HG03280 (cell line): ENCODE measurements around the gene SKIC8.

Experiments used
- ATAC-seq: cut with Tn5 transposase; IDR thresholded peaks from one replicate; pipeline ENCODE4 v1.9.1; 2021; ENCODE audit warnings: mild to moderate bottlenecking, moderate library complexity; ENCODE audit not compliant: unreplicated experiment

Gene SKIC8

GRCh38 chr15:78292219-78292618 lies 7.2 kb downstream of the SKIC8 start:
- no peak for ATAC-seq

- no peak for ATAC-seq
These were observed 7.7 kb downstream of the SKIC8 start for GRCh38 chr15:78291698-78292097.

GRCh38 chr15:78291052-78291451 lies 8.4 kb downstream of the SKIC8 start:
- no peak for ATAC-seq

- ATAC-seq: no peak
These were observed 9.2 kb downstream of the SKIC8 start for GRCh38 chr15:78290222-78290621.

GRCh38 chr15:78284758-78285157 lies 14.7 kb downstream of the SKIC8 start:
- no peak for ATAC-seq

- no peak for ATAC-seq
These were observed 17.1 kb downstream of the SKIC8 start for GRCh38 chr15:78282324-78282723.

GRCh38 chr15:78280319-78281072 lies 18.9 kb downstream of the SKIC8 start:
- ATAC-seq: no peak

GRCh38 chr15:78276064-78276943 lies 23.1 kb downstream of the SKIC8 start:
- ATAC-seq: no peak

GRCh38 chr15:78274994-78275393 lies 24.4 kb downstream of the SKIC8 start:
- no peak for ATAC-seq

- no peak for ATAC-seq
These were observed 26.6 kb downstream of the SKIC8 start for GRCh38 chr15:78272776-78273175.

- ATAC-seq: no peak
These were observed 27.1 kb downstream of the SKIC8 start for GRCh38 chr15:78272316-78272715.

GRCh38 chr15:78266806-78267205 lies 32.6 kb downstream of the SKIC8 start:
- ATAC-seq: no peak

GRCh38 chr15:78266229-78266628 lies 33.2 kb downstream of the SKIC8 start:
- ATAC-seq: no peak

GRCh38 chr15:78265752-78266224 lies 33.6 kb downstream of the SKIC8 start:
- no peak for ATAC-seq

- ATAC-seq: no peak
These were observed 34.3 kb downstream of the SKIC8 start for GRCh38 chr15:78265137-78265460.

- peak; percentile 38 for ATAC-seq
These were observed 34.9 kb downstream of the SKIC8 start, which contains the start of gene DNAJA4 for GRCh38 chr15:78264304-78265136. DNAJA4 (plus strand) TSS chr15:78264562; CDS start chr15:78264764, 202 bp downstream.

GRCh38 chr15:78263907-78264303 lies 35.5 kb downstream of the SKIC8 start:
- no peak for ATAC-seq

- ATAC-seq: no peak
These were observed 36.0 kb downstream of the SKIC8 start for GRCh38 chr15:78263351-78263781.

GRCh38 chr15:78261062-78261461 lies 38.3 kb downstream of the SKIC8 start:
- no peak for ATAC-seq

- ATAC-seq: no peak
These were observed 38.9 kb downstream of the SKIC8 start for GRCh38 chr15:78260489-78260888.

GRCh38 chr15:78259232-78259631 lies 40.2 kb downstream of the SKIC8 start:
- ATAC-seq: no peak
